ENCODE data around the gene CCDC188. TPM values are rescaled to one million over a fixed set of nuclear protein-coding genes. Genes with fewer than 3 reads are reported as not detected.
A peak's percentile ranks its signal among the peaks of the same experiment; 100 is the strongest.

CCDC188 gene
- total RNA-seq, 2 donors from 2014 or later: 0.58 to 1.5 TPM

- ATAC-seq (peak; percentile 66), DNase-seq (peak; percentile 51 to 90)
- intact Hi-C loops (cut with DNase I, micrococcal nuclease): loop anchor here (5.0 kb wide), 3 partner anchors 110 to 130 kb away; partner anchors contain the start of gene RTN4R (in 1 of the 2)
Measured at GRCh38 chr22:20156611-20157429, 6.0 kb upstream of the CCDC188 start.

- intact Hi-C loops (cut with DNase I, micrococcal nuclease): loop anchor here (5.0 kb wide), 3 partner anchors 111 to 131 kb away; partner anchors contain the start of gene RTN4R (in 1 of the 2)
- DNase-seq: no peak
- ATAC-seq: no peak
Measured at GRCh38 chr22:20156042-20156389, 5.2 kb upstream of the CCDC188 start.

- DNase-seq (peak; percentile 43 to 52), ATAC-seq (peak; percentile 63)
- intact Hi-C loops (cut with DNase I, micrococcal nuclease): loop anchor here (5.0 kb wide), 3 partner anchors 112 to 132 kb away; partner anchors contain the start of gene RTN4R (in 1 of the 2)
Measured at GRCh38 chr22:20155330-20156041, 4.6 kb upstream of the CCDC188 start.

GRCh38 chr22:20154602-20155187 is 3.8 kb upstream of the CCDC188 start:
- DNase-seq: peak in 1 of 2 donors; percentile 52
- intact Hi-C loops (cut with DNase I, micrococcal nuclease): loop anchor here (5.0 kb wide), 3 partner anchors 113 to 133 kb away; partner anchors contain the start of gene RTN4R (in 1 of the 2)
- peak; percentile 72 for ATAC-seq

GRCh38 chr22:20153945-20154344 is 3.1 kb upstream of the CCDC188 start:
- intact Hi-C loops (cut with DNase I, micrococcal nuclease): no loop called here
- DNase-seq (no peak), ATAC-seq (no peak)

- intact Hi-C loops (cut with DNase I, micrococcal nuclease): no loop called here
- ATAC-seq (no peak), DNase-seq (no peak)
Measured at GRCh38 chr22:20152464-20152890, 1.6 kb upstream of the CCDC188 start.

GRCh38 chr22:20151276-20151588 is 377 bp upstream of the CCDC188 start:
- intact Hi-C loops (cut with DNase I, micrococcal nuclease): no loop called here

GRCh38 chr22:20149257-20150250 is 1.3 kb downstream of the CCDC188 start:
- no peak for ATAC-seq
- DNase-seq: no peak
- intact Hi-C loops (cut with DNase I, micrococcal nuclease): no loop called here

More at GRCh38 chr22:20151276-20151588, 377 bp upstream of the CCDC188 start:
- DNase-seq (no peak), ATAC-seq (no peak)

GRCh38 chr22:20148414-20148813 is 2.4 kb downstream of the CCDC188 start:
- DNase-seq: no peak
- intact Hi-C loops (cut with DNase I, micrococcal nuclease): no loop called here
- ATAC-seq: no peak

GRCh38 chr22:20147237-20147988 is 3.4 kb downstream of the CCDC188 start:
- no peak for DNase-seq
- intact Hi-C loops (cut with DNase I, micrococcal nuclease): no loop called here
- ATAC-seq: peak; percentile 30

GRCh38 chr22:20146777-20147176 is 4.1 kb downstream of the CCDC188 start:
- no peak for ATAC-seq
- no peak for DNase-seq
- intact Hi-C loops (cut with DNase I, micrococcal nuclease): no loop called here

GRCh38 chr22:20145832-20146223 is 5.0 kb downstream of the CCDC188 start:
- ATAC-seq (no peak), DNase-seq (no peak)
- intact Hi-C loops (cut with DNase I, micrococcal nuclease): no loop called here

- intact Hi-C loops (cut with DNase I, micrococcal nuclease): no loop called here
- DNase-seq: no peak
- no peak for ATAC-seq
Measured at GRCh38 chr22:20145206-20145831, 5.5 kb downstream of the CCDC188 start.

- DNase-seq (no peak), ATAC-seq (no peak)
- intact Hi-C loops (cut with DNase I, micrococcal nuclease): no loop called here
Measured at GRCh38 chr22:20143883-20144665, 6.8 kb downstream of the CCDC188 start.

- no peak for DNase-seq
- no peak for ATAC-seq
- intact Hi-C loops (cut with DNase I, micrococcal nuclease): no loop called here
Measured at GRCh38 chr22:20142711-20143621, 7.9 kb downstream of the CCDC188 start.

Data from left colon (tissue), 2 donors.